Activated CD8-positive, alpha-beta memory T cell treated with anti-CD3 and anti-CD28 coated beads for 48 hours (primary cell): ENCODE results near the gene CCN6.
"Not testable (repeated sequence)": the region's sequence is repeated elsewhere in the genome, so short reads cannot be mapped to it uniquely, and the experiment has no call there.

Experiments
- DNase-seq, 3 experiments: peaks; one replicate each; pipeline ENCODE4 v3.0.0-alpha.2; 2020; ENCODE audit warnings: low read depth in 2 of 3, low spot score in 2 of 3

CCN6 gene

GRCh38 chr6:112029045-112029822, 24.7 kb upstream of the CCN6 start:
- DNase-seq, result peak in 2 of 3 experiments; percentile 57 to 58

- no peak for DNase-seq
These were observed 23.5 kb upstream of the CCN6 start for GRCh38 chr6:112030206-112030960.

DNA sequence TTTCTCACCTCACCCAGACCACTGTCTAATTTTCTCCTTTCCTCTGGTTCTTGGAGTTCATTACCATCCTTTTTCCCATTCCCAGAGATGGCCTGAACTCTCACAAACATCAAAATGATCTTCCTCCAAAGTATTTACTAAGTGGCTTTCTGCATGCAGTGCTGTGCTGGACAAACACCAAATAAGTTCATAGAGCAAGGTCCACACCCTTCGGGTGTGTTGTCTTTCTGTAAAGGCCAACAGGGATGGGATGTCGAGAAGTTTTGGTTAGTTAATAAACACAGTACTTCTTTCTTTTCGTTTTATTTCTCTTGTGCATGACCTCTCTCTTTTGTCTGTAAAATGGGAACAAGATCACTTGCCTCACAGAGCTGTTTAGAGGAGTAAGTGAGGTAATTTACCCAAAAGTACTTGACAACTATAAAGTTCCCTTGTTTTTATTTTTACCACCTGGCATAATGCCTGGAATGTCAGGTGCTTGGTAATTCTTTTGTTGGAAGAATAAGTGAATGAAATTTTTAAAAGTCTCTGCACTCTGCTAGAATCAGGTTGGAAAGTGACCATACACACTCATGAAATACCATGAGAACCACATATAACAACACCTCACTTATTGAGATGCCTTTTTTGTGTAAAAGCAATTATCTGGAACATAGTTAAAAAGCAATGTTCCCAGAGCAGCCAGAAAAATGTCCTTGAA, 22.8 kb upstream of the CCN6 start:
- DNase-seq, result no peak

GRCh38 chr6:112031960-112032359, 21.9 kb upstream of the CCN6 start:
- DNase-seq, result no peak

- no peak for DNase-seq
These were observed 21.2 kb upstream of the CCN6 start for GRCh38 chr6:112032728-112033127.

GRCh38 chr6:112033791-112034615, 19.9 kb upstream of the CCN6 start:
- DNase-seq, result no peak

GRCh38 chr6:112034616-112034995, 19.3 kb upstream of the CCN6 start:
- no peak for DNase-seq

DNA sequence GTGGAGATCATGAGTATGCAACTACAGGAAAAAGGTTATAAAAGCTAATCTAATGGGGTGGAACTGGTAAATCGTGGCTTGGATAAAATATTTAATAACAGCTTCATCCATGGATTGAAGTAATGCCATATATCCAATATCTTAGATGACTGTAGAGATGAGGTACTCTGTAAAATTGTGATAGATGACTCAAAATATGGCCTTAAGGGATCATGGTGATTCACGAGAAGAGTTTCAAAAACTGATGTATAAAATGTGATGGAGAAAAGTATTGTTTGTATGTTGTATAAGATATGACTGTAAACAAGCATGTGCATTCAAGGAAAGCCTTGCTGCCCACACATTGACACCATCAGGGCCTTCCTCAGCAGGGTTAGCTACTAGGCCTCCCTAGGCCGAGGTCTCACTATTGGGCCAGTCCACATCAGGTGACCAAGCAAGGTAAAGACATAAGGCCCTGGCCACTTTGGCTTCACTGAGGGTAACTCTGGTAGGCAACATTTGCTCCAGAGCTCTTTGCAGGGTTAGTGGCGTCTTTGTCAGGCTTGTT, 17.7 kb upstream of the CCN6 start:
- no peak for DNase-seq

DNA sequence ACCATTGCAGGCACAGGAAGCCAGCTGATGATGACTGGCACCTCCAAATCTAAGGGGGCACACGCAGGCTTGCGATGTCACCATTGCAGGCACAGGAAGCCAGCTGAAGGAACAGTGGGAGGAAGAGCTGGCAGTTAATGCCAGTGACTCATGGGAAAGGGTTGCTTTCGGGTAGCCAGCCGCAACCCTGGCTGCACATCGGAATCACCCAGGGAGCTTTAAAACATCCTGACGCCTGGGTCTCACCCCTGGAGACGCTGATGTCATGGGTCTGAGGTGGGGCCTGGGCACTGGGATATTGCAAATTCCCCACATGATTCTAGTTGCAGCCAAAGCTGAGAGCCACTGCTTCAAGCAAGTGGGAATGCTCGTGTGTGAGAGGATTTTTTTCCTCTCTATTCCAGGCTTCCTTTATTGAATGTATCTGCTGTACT, 16.1 kb upstream of the CCN6 start:
- no peak for DNase-seq

GRCh38 chr6:112038268-112038667, 15.6 kb upstream of the CCN6 start:
- DNase-seq, result no peak

DNA sequence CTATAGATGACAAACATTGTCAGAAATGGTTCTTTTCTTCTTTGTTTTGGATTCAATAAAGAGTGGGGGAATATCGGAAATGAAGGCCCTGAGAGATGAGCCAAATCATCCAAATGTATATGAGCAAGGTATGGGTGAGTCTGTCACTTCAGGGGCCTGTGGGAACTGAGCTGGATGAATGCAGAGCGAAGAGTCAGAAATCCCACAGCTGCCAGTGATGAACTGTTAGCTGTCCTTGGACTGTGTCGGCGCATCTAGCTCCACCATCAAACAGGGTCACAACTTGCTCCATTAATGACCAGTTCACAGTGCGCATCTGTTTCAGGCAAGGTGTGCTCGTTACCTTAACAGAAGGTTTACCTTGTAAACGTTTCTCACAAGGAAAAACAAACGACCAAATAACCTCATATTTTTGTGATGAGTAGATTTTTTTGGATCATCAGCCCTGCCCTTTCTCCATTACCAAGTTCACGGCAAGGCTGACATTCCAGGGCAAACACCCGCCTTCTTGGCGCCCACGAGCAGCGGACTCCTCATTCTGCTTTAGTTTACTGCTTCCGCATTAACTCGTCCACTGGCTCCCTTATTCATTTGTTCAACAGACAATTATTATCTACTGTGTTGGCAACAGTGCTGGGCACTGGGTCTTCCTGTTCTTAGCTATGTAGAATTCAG, 15.0 kb upstream of the CCN6 start:
- DNase-seq, result no peak

DNA sequence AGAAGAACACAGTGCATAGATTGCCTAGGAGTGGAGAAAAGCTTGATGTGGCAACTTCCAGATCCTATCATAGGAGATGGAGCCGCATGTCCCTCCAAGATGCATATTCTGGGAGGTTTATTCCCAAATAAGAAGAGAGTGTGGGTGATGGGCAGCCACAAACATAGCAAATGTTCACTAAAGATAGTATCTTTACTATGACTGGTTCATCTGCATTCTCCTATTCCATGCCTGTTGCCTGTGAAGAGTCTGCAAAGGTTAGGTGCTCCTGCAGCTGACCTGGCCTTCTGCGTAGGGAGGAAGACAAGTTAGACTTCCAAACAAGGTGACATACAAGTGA, 14.5 kb upstream of the CCN6 start:
- DNase-seq, result no peak

DNA sequence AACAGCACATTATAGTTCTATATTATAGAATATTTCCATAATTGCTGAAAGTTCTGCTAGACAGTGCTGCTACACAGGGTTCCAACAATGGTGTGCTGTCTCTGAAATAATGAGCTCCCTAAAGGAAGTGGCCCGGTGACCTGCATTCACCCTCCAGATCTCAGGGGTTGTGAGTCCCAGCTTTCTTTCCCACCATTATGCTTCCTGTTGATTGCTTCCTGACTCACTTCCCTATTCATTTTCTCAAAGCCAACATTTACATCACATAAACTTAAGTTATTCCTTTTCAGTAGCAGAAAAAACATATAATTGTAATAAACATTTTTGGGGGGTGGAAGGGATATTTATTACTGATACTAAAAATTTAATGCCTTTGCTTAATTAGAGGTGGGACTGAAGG, 12.9 kb upstream of the CCN6 start:
- no peak for DNase-seq

- DNase-seq, result no peak
These were observed 12.4 kb upstream of the CCN6 start for GRCh38 chr6:112041535-112041934.

- DNase-seq, result peak; percentile 80 to 91 (median 88)
These were observed 10.6 kb upstream of the CCN6 start for GRCh38 chr6:112043032-112044007.

DNA sequence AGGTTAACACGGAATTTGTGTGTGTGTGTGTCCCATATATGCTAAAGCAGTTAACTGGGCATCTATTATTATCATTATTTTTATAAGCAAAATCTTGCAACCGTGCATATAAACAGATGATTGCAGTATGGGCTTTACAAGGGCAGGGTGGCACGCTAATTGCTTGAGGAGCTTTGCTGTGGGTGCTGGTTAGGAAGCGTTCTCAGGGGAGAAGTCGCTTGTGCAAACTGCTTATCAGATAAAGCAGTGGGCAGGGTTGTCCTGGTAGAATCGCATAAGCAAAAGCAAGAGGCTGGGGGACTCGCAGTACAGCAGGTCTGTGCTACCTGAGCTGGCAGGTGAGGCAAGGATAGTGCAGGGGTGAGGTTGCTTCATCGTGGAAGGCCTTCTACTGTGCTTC, 9.7 kb upstream of the CCN6 start:
- DNase-seq, result no peak

DNA sequence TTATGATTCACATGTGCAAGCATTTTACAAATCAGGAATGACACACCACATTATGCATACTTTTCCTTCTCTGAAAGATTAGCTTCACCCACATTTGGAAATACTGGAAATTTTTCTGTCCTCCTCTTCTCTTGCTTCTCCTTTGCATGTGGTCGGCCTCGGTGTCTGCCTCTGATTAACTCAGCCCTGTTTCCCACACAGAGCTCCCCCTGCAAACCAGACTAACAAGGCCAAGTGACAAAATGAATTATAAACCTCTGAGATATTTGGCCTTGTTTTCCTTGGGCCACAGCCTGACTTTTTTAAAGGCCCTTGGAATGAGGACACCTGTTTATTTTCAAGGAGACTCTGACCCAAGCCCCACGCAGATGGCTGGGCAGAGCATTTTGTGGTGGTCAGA, 9.0 kb upstream of the CCN6 start:
- DNase-seq, result no peak

DNA sequence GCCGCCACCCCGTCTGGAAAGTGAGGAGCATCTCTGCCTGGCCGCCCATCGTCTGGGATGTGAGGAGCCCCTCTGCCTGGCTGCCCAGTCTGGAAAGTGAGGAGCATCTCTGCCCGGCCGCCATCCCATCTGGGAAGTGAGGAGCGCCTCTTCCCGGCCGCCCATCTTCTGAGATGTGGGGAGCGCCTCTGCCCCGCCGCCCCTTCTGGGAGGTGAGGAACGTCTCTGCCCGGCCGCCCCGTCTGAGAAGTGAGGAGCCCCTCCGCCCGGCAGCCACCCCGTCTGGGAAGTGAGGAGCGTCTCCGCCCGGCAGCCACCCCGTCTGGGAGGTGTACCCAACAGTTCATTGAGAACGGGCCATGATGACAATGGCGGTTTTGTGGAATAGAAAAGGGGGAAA, 6.4 kb upstream of the CCN6 start:
- DNase-seq, result not testable (repeated sequence)
